HG02840 (cell line): ENCODE results near the gene PTPN21.

ENCODE experiments used
- ATAC-seq: cut with Tn5 transposase; IDR thresholded peaks from one replicate; pipeline ENCODE4 v1.9.1; 2021; ENCODE audit warnings: mild to moderate bottlenecking, moderate library complexity, moderate number of reproducible peaks; ENCODE audit not compliant: unreplicated experiment, low FRiP score

The PTPN21 gene

GRCh38 chr14:88515499-88516221, 39.1 kb downstream of the PTPN21 start:
- ATAC-seq = no peak

DNA sequence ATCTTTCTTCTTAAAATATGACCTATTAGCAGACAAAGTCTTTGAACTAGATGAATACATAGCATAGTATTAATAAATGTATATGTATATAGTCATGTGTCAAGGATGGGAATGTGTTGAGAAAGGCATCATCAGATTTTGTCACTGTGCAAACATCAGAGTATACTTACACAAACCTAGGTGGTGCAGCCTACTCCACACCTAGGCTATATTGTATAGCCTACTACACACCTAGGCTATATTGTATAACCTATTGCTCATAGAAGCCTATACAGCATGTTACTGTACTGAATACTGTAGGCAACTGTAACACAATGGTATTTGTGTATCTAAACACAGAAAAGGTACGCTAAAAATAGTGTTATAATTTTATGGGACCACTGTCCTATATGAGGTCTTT, 47.6 kb downstream of the PTPN21 start:
- ATAC-seq = no peak

GRCh38 chr14:88505621-88506020, 49.2 kb downstream of the PTPN21 start:
- no peak for ATAC-seq

- ATAC-seq = no peak
Measured at GRCh38 chr14:88504602-88505001, 50.2 kb downstream of the PTPN21 start.

DNA sequence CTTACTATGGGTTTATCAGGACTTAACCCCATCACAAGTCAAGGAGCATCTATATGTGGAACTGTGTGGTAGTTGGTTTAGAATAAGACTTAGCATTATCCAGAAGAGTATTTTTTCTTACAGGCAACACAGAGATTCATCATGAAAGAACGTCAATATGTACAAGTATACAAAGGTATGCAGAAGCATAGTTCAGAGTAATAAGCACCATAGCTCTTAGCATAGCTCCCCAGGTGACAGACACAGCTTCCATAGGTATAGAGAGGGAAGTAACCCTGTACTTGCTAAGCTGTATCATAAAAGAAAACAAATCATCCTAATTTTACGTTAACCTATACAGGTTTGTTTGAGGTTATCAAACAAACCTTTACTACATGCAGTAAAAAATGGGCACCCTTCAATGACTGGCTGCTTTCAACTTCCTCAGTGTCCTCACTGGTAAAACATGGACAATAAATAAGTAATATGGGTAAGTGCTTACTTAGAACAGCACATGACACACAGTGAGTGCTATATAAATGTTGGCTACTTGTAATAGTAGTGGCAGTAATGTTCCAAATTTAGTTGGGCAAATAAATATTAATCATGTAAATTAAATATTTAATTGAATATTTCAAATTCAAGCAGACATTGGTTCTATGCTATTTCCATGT, 50.9 kb downstream of the PTPN21 start:
- ATAC-seq = no peak

DNA sequence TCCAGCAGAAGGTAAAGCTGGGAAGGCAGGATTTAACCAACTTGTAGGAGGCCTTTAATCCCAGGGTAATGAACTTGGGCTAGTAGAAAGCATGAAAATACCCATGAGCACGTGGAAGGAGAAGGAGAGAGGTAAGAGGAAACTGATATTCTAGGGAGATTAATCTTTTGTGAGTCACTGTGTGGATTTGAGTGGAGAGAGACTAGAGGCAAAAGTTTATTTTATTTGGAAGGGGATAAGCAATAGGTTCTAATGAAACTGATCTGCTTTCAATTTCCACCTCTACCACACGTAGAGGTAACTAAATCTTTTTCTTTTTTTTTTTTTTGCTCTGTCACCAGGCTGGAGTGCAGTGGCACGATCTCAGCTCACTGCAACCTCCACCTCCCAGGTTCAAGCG, 52.1 kb downstream of the PTPN21 start:
- no peak for ATAC-seq

- ATAC-seq = no peak
Measured at GRCh38 chr14:88500611-88501010, 54.2 kb downstream of the PTPN21 start.

GRCh38 chr14:88499225-88499624, 55.6 kb downstream of the PTPN21 start:
- no peak for ATAC-seq

- no peak for ATAC-seq
Measured at GRCh38 chr14:88496414-88496813, 58.4 kb downstream of the PTPN21 start.

DNA sequence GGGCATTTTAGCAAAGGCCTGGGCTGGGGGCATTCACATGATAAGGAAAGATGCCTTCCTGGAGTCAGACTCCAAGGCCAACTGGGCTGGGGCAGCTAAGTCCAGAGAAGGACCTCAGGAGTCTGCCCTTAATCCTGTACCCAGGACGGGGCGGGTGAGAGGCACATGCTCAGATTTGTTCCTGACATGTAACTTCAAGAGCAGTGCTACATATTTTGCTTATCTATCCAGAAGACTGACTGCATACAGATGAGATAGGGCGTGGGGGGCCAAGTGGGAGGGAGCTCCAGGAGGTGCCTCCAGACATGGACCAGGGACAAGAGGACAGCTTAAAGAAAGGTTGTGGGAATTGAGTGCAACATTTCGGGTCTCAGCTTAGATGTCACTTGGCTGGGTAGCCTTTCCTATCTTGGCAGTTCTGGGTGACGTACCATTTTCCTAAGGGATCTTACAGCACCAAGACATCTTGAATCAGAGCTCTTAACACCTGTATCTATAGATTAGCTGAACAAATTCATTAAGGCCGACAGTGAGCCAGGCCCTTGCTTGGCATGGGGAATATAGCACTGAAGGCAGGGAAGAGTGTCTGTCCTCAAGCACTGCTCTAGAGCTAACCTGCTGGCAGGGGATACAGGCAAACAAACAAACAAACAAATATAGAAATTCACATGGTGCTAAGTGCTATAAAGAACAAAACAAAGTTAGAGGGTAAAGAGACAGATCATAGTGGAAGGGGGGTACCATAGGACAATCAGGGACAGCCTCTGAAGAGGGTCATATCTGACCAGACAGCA, 61.2 kb downstream of the PTPN21 start:
- no peak for ATAC-seq

GRCh38 chr14:88492272-88493089, 62.3 kb downstream of the PTPN21 start:
- peak; percentile 63 for ATAC-seq

GRCh38 chr14:88490168-88490567, 64.6 kb downstream of the PTPN21 start:
- no peak for ATAC-seq

- no peak for ATAC-seq
Measured at GRCh38 chr14:88488897-88489296, 65.9 kb downstream of the PTPN21 start.

DNA sequence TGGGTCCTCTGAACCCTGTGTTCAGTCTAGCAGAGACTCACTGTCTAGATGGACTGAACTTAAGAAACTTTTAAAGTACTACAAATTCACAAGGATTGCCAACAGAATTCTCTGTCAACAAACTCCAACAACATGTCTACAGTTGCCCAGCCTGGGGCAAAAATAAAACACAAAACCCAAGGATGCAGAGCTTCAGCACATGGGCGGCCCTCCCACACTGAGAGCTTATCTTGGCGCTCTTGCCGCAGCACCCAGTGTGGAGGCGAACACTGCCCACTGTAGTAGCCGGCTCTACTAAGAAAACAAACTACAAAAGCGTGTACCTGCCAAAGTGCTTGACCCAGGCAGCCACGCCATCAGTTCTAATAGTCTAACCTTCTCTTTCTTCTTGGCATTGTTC, 66.7 kb downstream of the PTPN21 start:
- ATAC-seq = no peak

DNA sequence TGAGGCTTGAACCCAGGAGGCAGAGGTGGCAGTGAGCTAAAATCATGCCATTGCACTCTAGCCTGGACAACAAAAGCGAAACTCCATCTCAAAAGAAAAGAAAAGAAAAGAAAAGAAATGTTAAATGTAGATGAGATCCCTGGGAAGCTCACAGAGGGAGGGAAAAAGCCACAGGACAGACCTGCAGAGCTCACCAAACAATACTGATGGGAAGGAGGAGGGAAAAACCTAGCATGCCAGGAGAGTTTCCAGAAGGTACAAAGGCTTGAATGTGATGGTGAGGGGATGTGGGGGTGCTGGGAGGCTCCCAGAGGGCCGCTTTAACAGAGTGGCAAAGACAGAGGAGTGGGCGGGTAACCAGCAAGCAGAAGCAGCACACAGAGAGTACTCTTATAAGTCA, 72.3 kb downstream of the PTPN21 start:
- ATAC-seq = no peak

- ATAC-seq = no peak
Measured at GRCh38 chr14:88481794-88482193, 73.0 kb downstream of the PTPN21 start.

- no peak for ATAC-seq
Measured at GRCh38 chr14:88481059-88481458, 73.7 kb downstream of the PTPN21 start.

DNA sequence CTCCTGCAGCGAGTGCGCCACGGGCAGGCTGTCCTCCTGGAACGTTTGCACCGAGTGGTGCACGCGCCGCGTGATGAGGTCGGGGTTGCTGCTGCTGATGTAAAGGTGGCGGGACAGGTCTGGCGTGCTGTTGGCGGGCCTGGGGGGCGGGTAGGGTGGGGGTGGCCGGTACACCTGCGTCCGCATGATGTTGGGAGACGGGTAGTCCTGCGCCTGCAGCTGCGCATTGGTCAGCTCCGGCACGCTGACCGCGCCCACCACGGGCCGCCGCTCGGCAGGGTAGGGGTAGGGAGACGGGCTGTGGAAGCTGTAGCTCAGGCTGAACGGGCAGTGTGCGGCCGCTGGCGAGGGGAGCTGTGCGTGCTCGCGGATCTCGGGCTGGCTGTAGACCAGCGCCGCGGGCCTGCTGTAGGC, 75.2 kb downstream of the PTPN21 start:
- no peak for ATAC-seq

DNA sequence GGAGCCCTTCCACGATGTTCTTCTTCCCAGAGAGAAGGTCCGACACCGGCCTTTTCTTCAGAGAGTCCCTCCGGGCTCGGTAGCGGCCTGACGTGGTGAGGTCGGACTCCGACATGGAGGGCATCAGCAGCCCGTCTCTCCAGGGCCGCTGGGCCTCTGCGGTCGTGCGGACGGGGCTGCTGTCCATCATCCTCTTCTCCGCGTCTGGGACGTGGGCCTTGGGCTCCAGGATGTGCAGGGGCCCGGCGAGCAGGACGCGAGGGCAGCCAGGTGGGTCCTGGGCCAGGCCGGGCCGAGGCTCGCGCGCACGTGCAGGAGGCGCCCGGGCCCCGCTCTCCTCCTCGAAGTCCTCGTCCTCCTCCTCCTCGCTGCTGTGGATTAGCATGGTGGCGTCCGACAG, 75.9 kb downstream of the PTPN21 start:
- ATAC-seq = no peak

DNA sequence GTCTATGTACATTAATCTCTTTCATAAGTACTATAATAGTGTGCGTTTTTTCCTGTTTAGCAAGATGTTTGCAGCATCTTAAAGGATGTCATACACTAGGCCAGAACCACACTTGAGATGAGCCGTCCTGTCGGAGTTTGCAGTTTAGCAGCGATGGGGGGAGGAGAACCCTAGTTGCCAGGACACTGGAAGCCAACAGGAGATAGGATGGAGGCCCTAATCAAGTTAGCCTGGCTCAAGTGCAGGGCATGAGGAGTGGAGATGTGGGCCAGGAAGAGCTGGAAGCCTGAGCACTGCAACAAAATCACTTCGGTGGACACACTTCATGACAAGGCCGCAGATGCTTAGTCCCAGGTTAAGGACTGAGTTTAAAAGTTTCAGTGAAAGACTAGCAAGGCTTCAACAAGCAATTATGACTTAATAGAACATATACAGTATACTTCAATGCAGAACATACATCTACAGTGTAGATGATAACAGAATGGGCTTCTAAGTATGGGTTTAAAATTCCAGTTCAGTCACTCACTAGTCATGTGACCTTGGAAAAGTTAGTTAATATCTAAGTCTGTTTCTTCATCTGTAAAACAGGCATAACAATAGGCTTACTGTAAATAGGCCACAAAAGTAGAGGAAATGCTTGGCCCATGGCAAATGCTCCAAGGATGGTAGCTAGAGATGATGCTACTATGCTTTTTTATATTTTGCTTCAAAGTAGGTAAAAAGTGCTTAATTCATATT, 77.1 kb downstream of the PTPN21 start:
- ATAC-seq = no peak
